Endodermal cell (in vitro differentiated cells): ENCODE measurements around the gene DDI2. TPM values are rescaled to one million over a fixed set of nuclear protein-coding genes. Genes with fewer than 3 reads are reported as not detected.
A peak's percentile ranks its signal among the peaks of the same experiment; 100 is the strongest.

Source experiments
- DNase-seq: peaks from one replicate; pipeline ENCODE4 v3.0.0-alpha.2; 2017
- H3K27ac ChIP-seq: 2 replicates; pipeline ENCODE4 v1.5.1; 2013; ENCODE audit warnings: mild to moderate bottlenecking, low read depth, low read length, moderate library complexity
- H3K27me3 ChIP-seq: 2 replicates; pipeline ENCODE4 v1.6.1; 2013; ENCODE audit warnings: mild to moderate bottlenecking, low read length, moderate library complexity; ENCODE audit not compliant: insufficient read depth, control insufficient read depth, poor library complexity, severe bottlenecking
- H3K36me3 ChIP-seq: 2 replicates; pipeline ENCODE4 v1.7.0; 2013; ENCODE audit warnings: mild to moderate bottlenecking, low read length, moderate library complexity; ENCODE audit not compliant: control insufficient read depth, insufficient read depth
- H3K4me1 ChIP-seq: one replicate; pipeline ENCODE4 v1.7.0; 2013; ENCODE audit warnings: low read length; ENCODE audit not compliant: control insufficient read depth, insufficient read depth
- H3K4me3 ChIP-seq: 2 replicates; pipeline ENCODE4 v1.5.1; 2013; ENCODE audit warnings: mild to moderate bottlenecking, low read length, moderate library complexity
- H3K9ac ChIP-seq: 2 replicates; pipeline ENCODE4 v1.6.1; 2013; ENCODE audit warnings: mild to moderate bottlenecking, low read length, moderate library complexity; ENCODE audit not compliant: poor library complexity, severe bottlenecking; ENCODE audit errors: extremely low read depth
- H3K9me3 ChIP-seq: 2 replicates; pipeline ENCODE4 v1.6.1; 2013; ENCODE audit warnings: mild to moderate bottlenecking, low read length, moderate library complexity; ENCODE audit not compliant: control insufficient read depth
- H3K27ac Mint-ChIP-seq: 2 replicates; pipeline ENCODE4 v1.8.0; 2020; ENCODE audit warnings: mixed read lengths
- H3K27me3 Mint-ChIP-seq: 2 replicates; pipeline ENCODE4 v1.8.0; 2021; ENCODE audit warnings: mild to moderate bottlenecking, mixed read lengths; ENCODE audit not compliant: insufficient read depth
- H3K36me3 Mint-ChIP-seq: 2 replicates; pipeline ENCODE4 v1.8.0; 2020; ENCODE audit warnings: low read depth, mixed read lengths
- H3K4me1 Mint-ChIP-seq: 2 replicates; pipeline ENCODE4 v1.8.0; 2020; ENCODE audit warnings: mixed read lengths
- H3K4me3 Mint-ChIP-seq: 2 replicates; pipeline ENCODE4 v1.8.0; 2020; ENCODE audit warnings: mild to moderate bottlenecking, moderate library complexity, mixed read lengths
- H3K9me3 Mint-ChIP-seq: 2 replicates; pipeline ENCODE4 v1.8.0; 2020; ENCODE audit warnings: mild to moderate bottlenecking, mixed read lengths
- CTCF ChIP-seq: fragments of 200-600 bp; sonication (generic); conservative IDR thresholded peaks from 2 replicates; pipeline ENCODE4 v1.5.0; 2021; ENCODE audit warnings: antibody characterized with exemption, mild to moderate bottlenecking
- WGBS, 2 experiments: methylation state at CpG; one replicate each; pipeline versions ENCODE4 v1.1.5 to v1.1.7; 2013; ENCODE audit warnings: missing lambda C conversion rate in 2 of 2, mixed read lengths in 1 of 2; ENCODE audit not compliant: insufficient coverage in 1 of 2, insufficient read length in 1 of 2; 5-methylcytosine and 5-hydroxymethylcytosine counted together
- total RNA-seq, 2 donors: library from RNA; stranded (reverse); fragmentation: NEBNext Ultra II Directional in 1 of 2; extraction: Animal tissue kit (Norgen Biotek cat#: 25700) in 1 of 2; gene quantifications; 2 replicates in 1 of 2; 3 replicates in 1 of 2; pipeline ENCODE4 v1.2.1, GENCODE V29; 2021

DDI2 gene
- total RNA-seq, 2 donors from 2014 or later: 36.0 to 37.6 TPM

- Mint-ChIP-seq H3K4me1 (peaks cover 18% of the 10 kb centered on the region), H3K4me3 (no peak overlapping the region), H3K27ac (peak overlapping the region; percentile 62), H3K36me3 (peaks cover 8% of the 10 kb centered on the region), H3K27me3 (peaks cover 2% of the 10 kb centered on the region), H3K9me3 (peaks cover 27% of the 10 kb centered on the region)
- TF ChIP-seq CTCF: no peak
- Histone ChIP-seq H3K27ac (no peak overlapping the region), H3K9ac (no peak overlapping the region), H3K36me3 (no peaks in the 10 kb centered on the region), H3K27me3 (no peaks in the 10 kb centered on the region), H3K4me3 (no peak overlapping the region), H3K4me1 (peaks cover 3% of the 10 kb centered on the region), H3K9me3 (peaks cover 32% of the 10 kb centered on the region)
- peak; percentile 59 for DNase-seq
- WGBS, 2 experiments: 93 to 94% methylated on average over 11 to 12 of the region's 12 CpGs
Measured at GRCh38 chr1:15681349-15682292, 64.4 kb downstream of the DDI2 start.

GRCh38 chr1:15682936-15683341 is 65.7 kb downstream of the DDI2 start:
- no peak for TF ChIP-seq CTCF
- H3K27ac ChIP-seq: no peak overlapping the region

GRCh38 chr1:15683345-15684039 is 66.2 kb downstream of the DDI2 start:
- DNase-seq: no peak
- no peak for TF ChIP-seq CTCF

More at GRCh38 chr1:15682936-15683341, 65.7 kb downstream of the DDI2 start:
- peak overlapping the region; percentile 91 for H3K27ac Mint-ChIP-seq
- peaks cover 19% of the 10 kb centered on the region for H3K4me1 Mint-ChIP-seq
- H3K4me1 ChIP-seq: peaks cover 3% of the 10 kb centered on the region
- peaks cover 19% of the 10 kb centered on the region for H3K9me3 ChIP-seq
- H3K9me3 Mint-ChIP-seq: peaks cover 13% of the 10 kb centered on the region
- H3K27me3 ChIP-seq: no peaks in the 10 kb centered on the region
- H3K36me3 ChIP-seq: peaks cover 2% of the 10 kb centered on the region
- peaks cover 2% of the 10 kb centered on the region for H3K27me3 Mint-ChIP-seq
- peak; percentile 56 for DNase-seq
- 96 to 100% methylated on average over 2 to 4 of the region's 4 CpGs for WGBS, 2 experiments
- no peak overlapping the region for H3K4me3 ChIP-seq
- no peak overlapping the region for H3K9ac ChIP-seq
- peaks cover 13% of the 10 kb centered on the region for H3K36me3 Mint-ChIP-seq
- H3K4me3 Mint-ChIP-seq: peak overlapping the region; percentile 74

More at GRCh38 chr1:15683345-15684039, 66.2 kb downstream of the DDI2 start:
- Histone ChIP-seq H3K4me1 (peaks cover 3% of the 10 kb centered on the region), H3K36me3 (peaks cover 3% of the 10 kb centered on the region), H3K27me3 (no peaks in the 10 kb centered on the region), H3K9me3 (peaks cover 13% of the 10 kb centered on the region), H3K27ac (peak overlapping the region; percentile 78), H3K4me3 (peak overlapping the region; percentile 78), H3K9ac (peak overlapping the region; percentile 71)
- H3K4me1 Mint-ChIP-seq: peaks cover 21% of the 10 kb centered on the region
- peak overlapping the region; percentile 48 for H3K27ac Mint-ChIP-seq
- WGBS, 2 experiments: 10 to 65% methylated on average over 2 to 18 of the region's 18 CpGs
- H3K4me3 Mint-ChIP-seq: peak overlapping the region; percentile 74
- H3K9me3 Mint-ChIP-seq: peaks cover 8% of the 10 kb centered on the region
- peaks cover 16% of the 10 kb centered on the region for H3K36me3 Mint-ChIP-seq
- H3K27me3 Mint-ChIP-seq: peaks cover 2% of the 10 kb centered on the region
